ENCODE measurements around the gene RAP1GAP.

DNA sequence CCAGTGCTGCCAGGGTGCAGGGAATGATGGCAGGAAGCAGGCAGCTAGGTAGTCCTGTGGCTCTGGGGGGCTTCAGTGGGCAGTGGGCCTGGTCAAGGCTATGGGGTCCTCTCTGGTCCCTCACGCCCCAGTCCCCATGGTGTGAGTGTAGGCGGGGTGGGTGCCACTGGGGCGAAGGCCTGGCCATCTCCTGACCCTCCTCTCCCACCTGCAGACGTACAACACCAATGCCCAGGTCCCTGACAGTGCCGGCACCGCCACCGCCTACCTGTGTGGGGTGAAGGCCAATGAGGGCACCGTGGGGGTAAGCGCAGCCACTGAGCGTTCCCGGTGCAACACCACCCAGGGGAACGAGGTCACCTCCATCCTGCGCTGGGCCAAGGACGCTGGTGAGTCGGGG, 106.3 kb downstream of the RAP1GAP start:
- TF ChIP-seq, protein P1, sequence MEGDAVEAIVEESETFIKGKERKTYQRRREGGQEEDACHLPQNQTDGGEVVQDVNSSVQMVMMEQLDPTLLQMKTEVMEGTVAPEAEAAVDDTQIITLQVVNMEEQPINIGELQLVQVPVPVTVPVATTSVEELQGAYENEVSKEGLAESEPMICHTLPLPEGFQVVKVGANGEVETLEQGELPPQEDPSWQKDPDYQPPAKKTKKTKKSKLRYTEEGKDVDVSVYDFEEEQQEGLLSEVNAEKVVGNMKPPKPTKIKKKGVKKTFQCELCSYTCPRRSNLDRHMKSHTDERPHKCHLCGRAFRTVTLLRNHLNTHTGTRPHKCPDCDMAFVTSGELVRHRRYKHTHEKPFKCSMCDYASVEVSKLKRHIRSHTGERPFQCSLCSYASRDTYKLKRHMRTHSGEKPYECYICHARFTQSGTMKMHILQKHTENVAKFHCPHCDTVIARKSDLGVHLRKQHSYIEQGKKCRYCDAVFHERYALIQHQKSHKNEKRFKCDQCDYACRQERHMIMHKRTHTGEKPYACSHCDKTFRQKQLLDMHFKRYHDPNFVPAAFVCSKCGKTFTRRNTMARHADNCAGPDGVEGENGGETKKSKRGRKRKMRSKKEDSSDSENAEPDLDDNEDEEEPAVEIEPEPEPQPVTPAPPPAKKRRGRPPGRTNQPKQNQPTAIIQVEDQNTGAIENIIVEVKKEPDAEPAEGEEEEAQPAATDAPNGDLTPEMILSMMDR (conservative IDR thresholded peaks at IDR 0.05): no peak
- TF ChIP-seq EZH2 (IDR thresholded peaks at IDR 0.05; ENCODE audit: low read depth): no peak

All from PC-9 (cell line).